Mucosa of descending colon (tissue), 3 donors: Measurements from ENCODE around the gene MTCL3.

Experiments
- ATAC-seq: fragments of 200-7000 bp; cut with Tn5 transposase; one replicate; pipeline ENCODE4 v1.9.1; 2020; ENCODE audit warnings: mild to moderate bottlenecking, moderate library complexity
- DNase-seq, 3 donors: peaks; one replicate each; pipeline ENCODE4 v3.0.0-alpha.2; 2020
- H3K36me3 ChIP-seq: fragments of 200-600 bp; one replicate; pipeline ENCODE4 v1.8.0; 2021; ENCODE audit warnings: low read depth, mild to moderate bottlenecking
- H3K4me1 ChIP-seq: fragments of 200-600 bp; one replicate; pipeline ENCODE4 v1.8.0; 2021; ENCODE audit warnings: low read depth, mild to moderate bottlenecking
- H3K4me3 ChIP-seq: fragments of 200-600 bp; one replicate; pipeline ENCODE4 v1.8.0; 2021; ENCODE audit warnings: mild to moderate bottlenecking
- H3K9me3 ChIP-seq: fragments of 200-600 bp; one replicate; pipeline ENCODE4 v1.8.0; 2021; ENCODE audit warnings: mild to moderate bottlenecking
- CTCF ChIP-seq: fragments of 200-600 bp; IDR thresholded peaks from one replicate; pipeline ENCODE4 v1.8.0; 2022; ENCODE audit warnings: antibody characterized with exemption, mild to moderate bottlenecking
- intact Hi-C, 2 donors: fragments of 100-400 bp; cut with DNase I in 1 of 2; cut with micrococcal nuclease in 1 of 2; formaldehyde crosslinking; loops; one replicate each; pipeline versions ENCODE4 v1.11.0 to v1.11.1; 2022; cut with DNase I, micrococcal nuclease
- donor health status: DM: no; HTN: no; CAD: no; lungs with moderate emphysema.
- donor health status: DM: no; HTN: no; CAD: no.
- donor health status: DM: no; HTN: yes; CAD: no.

The MTCL3 gene

DNA sequence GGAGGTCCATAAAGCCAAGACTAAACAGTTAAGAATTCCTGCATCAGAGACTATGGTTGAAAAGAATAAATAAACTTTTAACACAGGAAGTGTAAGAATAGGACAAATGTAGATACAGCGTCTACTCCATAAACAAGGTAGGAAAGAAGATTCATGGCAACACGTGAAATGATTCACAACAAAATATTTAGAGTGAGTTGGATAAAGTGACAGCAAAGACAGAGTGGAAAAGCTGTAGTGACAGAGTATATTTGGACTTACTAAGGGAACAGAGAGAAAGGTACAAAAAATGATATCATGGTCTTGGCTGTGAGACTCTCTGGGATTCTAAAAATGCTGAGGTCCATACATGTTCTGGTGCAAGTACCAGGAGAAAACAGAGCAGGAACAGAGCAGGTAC is 38.0 kb downstream of the MTCL3 start:
- no peaks in the 10 kb centered on the region for H3K36me3 ChIP-seq
- no peak for ATAC-seq
- no peak for DNase-seq
- intact Hi-C loops = no loop called here
- TF ChIP-seq CTCF = no peak
- no peaks in the 10 kb centered on the region for H3K9me3 ChIP-seq
- H3K4me1 ChIP-seq = no peaks in the 10 kb centered on the region
- H3K4me3 ChIP-seq = no peak overlapping the region

GRCh38 chr6:127477658-127478057 is 41.5 kb downstream of the MTCL3 start:
- Histone ChIP-seq H3K36me3 (no peaks in the 10 kb centered on the region), H3K4me1 (no peaks in the 10 kb centered on the region)
- intact Hi-C loops = no loop called here

DNA sequence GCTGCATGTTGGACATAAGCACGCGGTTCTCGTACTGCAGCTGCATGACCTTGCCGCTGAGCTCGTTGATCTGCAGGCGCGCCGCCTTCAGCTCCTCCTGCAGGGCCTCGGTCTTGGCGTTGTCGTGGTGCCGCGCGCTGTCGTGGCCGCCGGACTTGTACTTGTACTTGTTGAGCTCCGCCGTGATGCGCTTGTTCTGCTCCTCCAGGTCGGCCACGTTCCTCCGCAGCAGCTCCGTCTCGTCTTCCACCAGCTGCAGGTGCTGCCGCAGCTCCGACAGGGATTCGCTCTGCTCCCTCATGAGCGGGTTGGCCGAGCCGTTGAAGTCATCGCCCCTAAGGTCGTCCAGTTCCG is 43.3 kb downstream of the MTCL3 start:
- H3K9me3 ChIP-seq = no peaks in the 10 kb centered on the region
- TF ChIP-seq CTCF = no peak
- intact Hi-C loops = no loop called here
- H3K36me3 ChIP-seq = no peaks in the 10 kb centered on the region
- H3K4me3 ChIP-seq = no peak overlapping the region
- ATAC-seq = no peak
- H3K4me1 ChIP-seq = no peaks in the 10 kb centered on the region
- DNase-seq = peak in 1 of 3 donors; percentile 44

More at GRCh38 chr6:127477658-127478057, 41.5 kb downstream of the MTCL3 start:
- Histone ChIP-seq H3K4me3 (no peak overlapping the region), H3K9me3 (no peaks in the 10 kb centered on the region)
- no peak for TF ChIP-seq CTCF
- DNase-seq = no peak
- ATAC-seq = no peak

DNA sequence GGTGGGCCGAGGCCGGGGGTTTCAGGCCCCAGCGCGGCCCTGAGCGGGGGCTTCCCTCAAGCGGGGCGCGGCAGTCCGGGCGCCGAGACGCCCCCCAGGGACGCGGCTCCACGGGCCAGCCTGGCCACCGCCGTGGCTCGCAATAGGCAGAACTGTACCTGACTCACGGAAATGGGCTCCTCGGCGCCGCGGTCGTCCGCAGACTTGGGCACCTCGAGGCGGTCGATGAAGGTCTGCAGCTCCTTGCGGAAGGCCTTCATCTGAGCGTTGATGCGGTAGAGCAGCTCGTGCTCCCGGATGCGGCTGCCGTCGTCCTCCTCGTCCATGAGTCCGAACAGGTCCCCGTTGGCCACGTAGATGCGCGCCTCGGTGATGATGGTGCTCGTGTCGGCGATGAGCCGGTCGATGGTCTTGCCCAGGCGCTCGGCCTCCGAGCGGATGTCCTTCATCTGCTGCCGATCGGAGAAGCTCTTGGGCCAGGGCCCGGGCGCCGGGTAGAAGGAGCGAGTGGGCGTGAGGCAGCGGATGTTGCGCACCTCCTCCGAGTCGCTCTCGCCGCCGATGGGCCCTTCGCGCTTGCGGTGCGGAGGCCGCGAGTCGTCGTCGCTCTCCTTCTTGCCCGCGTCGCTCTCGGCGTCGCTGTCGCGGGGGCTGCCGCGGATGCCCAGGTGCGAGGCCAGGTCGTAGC is 43.9 kb downstream of the MTCL3 start:
- H3K9me3 ChIP-seq = no peaks in the 10 kb centered on the region
- no peak overlapping the region for H3K4me3 ChIP-seq
- intact Hi-C loops = no loop called here
- no peaks in the 10 kb centered on the region for H3K36me3 ChIP-seq
- peak in 1 of 3 donors; percentile 47 for DNase-seq
- no peak for ATAC-seq
- no peak for TF ChIP-seq CTCF
- H3K4me1 ChIP-seq = no peaks in the 10 kb centered on the region

DNA sequence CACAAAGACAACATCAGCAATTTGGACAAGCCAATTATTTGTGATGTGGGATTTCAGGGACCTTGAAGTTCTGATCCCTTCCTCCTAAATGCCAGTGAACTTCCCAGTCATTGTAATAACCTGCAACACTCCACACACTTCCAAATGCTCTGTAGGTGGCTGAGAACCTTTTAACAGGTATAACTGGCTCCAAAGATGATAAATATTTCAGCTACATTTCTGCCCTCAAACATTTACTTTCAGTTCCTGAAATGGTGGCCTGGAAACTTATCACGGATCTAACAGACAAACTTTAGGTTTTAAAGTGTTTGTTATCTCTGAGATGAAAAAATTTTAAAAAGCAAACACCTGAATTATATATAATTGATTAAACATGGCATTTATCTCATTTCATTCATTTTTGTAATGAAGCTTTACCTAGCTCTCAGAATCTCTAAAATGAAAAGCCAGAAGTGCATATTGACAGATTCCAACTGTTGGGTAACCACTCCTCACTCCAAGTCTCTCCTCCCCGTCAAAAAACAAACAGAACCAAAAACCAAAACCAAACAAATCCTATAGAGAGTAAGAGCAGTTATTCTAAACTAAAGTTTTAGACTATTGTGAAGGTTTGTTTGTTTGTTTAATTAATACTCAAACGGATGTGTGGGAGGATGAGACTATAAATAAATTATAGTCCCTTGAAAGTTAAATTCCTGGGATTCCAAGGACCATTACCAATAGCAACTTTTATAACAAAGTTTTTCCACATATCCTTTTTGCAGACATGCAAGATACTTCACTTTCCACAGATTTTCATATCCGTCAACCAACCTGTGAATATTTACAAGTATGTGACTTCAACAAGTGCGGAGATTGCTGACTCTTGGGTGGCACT is 47.5 kb downstream of the MTCL3 start:
- no peak for ATAC-seq
- Histone ChIP-seq H3K4me3 (no peak overlapping the region), H3K4me1 (no peaks in the 10 kb centered on the region), H3K9me3 (no peaks in the 10 kb centered on the region), H3K36me3 (no peaks in the 10 kb centered on the region)
- no peak for TF ChIP-seq CTCF
- no peak for DNase-seq
- intact Hi-C loops = no loop called here
